Transverse colon (tissue), 4 donors: ENCODE data around the gene CCDC141. TPM values are rescaled to one million over a fixed set of nuclear protein-coding genes. Genes with fewer than 3 reads are reported as not detected.
"Not testable (repeated sequence)": the region's sequence is repeated elsewhere in the genome, so short reads cannot be mapped to it uniquely, and the experiment has no call there.

Source experiments
- DNase-seq: peaks from one replicate; pipeline ENCODE4 v3.0.0-alpha.2; 2019
- H3K27ac ChIP-seq, 4 donors: fragments of 200-600 bp; sonication (generic); 2 replicates each; pipeline ENCODE4 v1.5.1; 2016 to 2018; ENCODE audit warnings: inconsistent platforms in 4 of 4
- H3K27me3 ChIP-seq: fragments of 200-600 bp; sonication (generic); 2 replicates; pipeline ENCODE4 v1.5.1; 2017; ENCODE audit warnings: inconsistent platforms
- H3K36me3 ChIP-seq, 4 donors: fragments of 200-600 bp; sonication (generic); 2 replicates each; pipeline ENCODE4 v1.5.1; 2017 to 2019; ENCODE audit warnings: inconsistent platforms in 4 of 4
- H3K4me1 ChIP-seq, 4 donors: fragments of 200-600 bp; sonication (generic); 2 replicates each; pipeline ENCODE4 v1.5.1; 2017 to 2020; ENCODE audit warnings: inconsistent platforms in 4 of 4
- H3K4me3 ChIP-seq, 4 donors: fragments of 200-600 bp; sonication (generic); 1 replicate in 1 of 4; 2 replicates in 3 of 4; pipeline versions ENCODE4 v1.5.1 to v1.6.1; 2017 to 2019; ENCODE audit warnings: inconsistent platforms in 4 of 4
- H3K9me3 ChIP-seq, 2 donors: fragments of 200-600 bp; sonication (generic); 2 replicates each; pipeline ENCODE4 v1.5.1; 2017 to 2019; ENCODE audit warnings: inconsistent platforms in 2 of 2
- EP300 ChIP-seq: sonication (generic); formaldehyde crosslinking; IDR thresholded peaks from one replicate; pipeline ENCODE4 v1.6.1; 2017; ENCODE audit warnings: antibody characterized with exemption, low read depth
- POLR2A ChIP-seq: fragments of 450-650 bp; IDR thresholded peaks from one replicate; pipeline ENCODE4 v1.6.1; 2016; ENCODE audit warnings: antibody characterized with exemption, mild to moderate bottlenecking, moderate library complexity
- POLR2AphosphoS5 ChIP-seq, 3 donors: sonication (generic); formaldehyde crosslinking; IDR thresholded peaks; one replicate each; pipeline ENCODE4 v1.6.1; 2016; ENCODE audit warnings: antibody characterized with exemption in 3 of 3
- WGBS, 2 donors: methylation state at CpG; one replicate each; pipeline ENCODE4 v1.1.5; 2018; ENCODE audit warnings: low coverage in 1 of 2; 5-methylcytosine and 5-hydroxymethylcytosine counted together
- in situ Hi-C, 4 donors: fragments of 200-750 bp; cut with MboI; loops; one replicate each; pipeline versions ENCODE4 v1.15.0 to v1.15.1; 2017; ENCODE audit warnings: low sequenced_read_pairs in 3 of 4, low pct_ligation_motif_present in 1 of 4, low pct_unique_long_range_greater_than_20kb in 1 of 4
- intact Hi-C: fragments of 100-400 bp; cut with DNase I; formaldehyde crosslinking; loops from one replicate; pipeline ENCODE4 v1.15.1; 2023; ENCODE audit warnings: low total_unique reads
- total RNA-seq, 4 donors: library from RNA; depleted of rRNA; stranded (reverse); fragments of >200 nt; gene quantifications; one replicate each; pipeline ENCODE4 v1.1.0, GENCODE V29; 2016
- TF ChIP-seq, protein P1 (sequence below), 5 experiments: fragments of 200-600 bp in 3 of 5; fragments of 450-650 bp in 2 of 5; sonication (generic) in 3 of 5; IDR thresholded peaks; 1 replicate in 2 of 5; 2 replicates in 3 of 5; pipeline ENCODE4 v1.5.1; 2016 to 2017; ENCODE audit warnings: antibody characterized with exemption in 5 of 5, inconsistent platforms in 3 of 5, mild to moderate bottlenecking in 2 of 5, moderate library complexity in 1 of 5

The CCDC141 gene
- total RNA-seq, 4 donors from 2014 or later = 0.40 to 8.6 (median 2.4) TPM

DNA sequence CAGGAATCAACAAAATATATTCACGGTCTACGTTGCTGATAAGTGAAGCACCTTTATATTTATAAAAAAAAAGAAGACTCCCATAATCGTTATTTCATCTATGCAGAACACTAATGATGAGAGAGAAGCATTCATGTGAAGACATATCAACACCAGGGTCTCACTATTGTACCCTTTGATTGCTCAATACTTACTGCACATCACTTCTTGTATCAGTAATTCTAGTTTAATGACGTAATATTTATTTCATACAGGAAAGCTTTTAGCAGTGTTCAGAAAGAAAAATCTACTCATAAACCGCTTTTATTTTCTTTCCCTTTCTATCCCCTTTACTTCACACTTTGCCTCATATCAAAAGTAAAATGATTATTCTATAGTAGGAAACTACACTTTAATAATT is 30.7 kb downstream of the CCDC141 start:
- DNase-seq = no peak
- in situ Hi-C loops (no loop called here), intact Hi-C loops (no loop called here)
- Histone ChIP-seq H3K4me3 (no peak overlapping the region), H3K27ac (no peak overlapping the region), H3K9me3 (no peaks in the 10 kb centered on the region), H3K36me3 (no peaks in the 10 kb centered on the region), H3K27me3 (no peaks in the 10 kb centered on the region), H3K4me1 (no peaks in the 10 kb centered on the region)
- TF ChIP-seq, protein P1, sequence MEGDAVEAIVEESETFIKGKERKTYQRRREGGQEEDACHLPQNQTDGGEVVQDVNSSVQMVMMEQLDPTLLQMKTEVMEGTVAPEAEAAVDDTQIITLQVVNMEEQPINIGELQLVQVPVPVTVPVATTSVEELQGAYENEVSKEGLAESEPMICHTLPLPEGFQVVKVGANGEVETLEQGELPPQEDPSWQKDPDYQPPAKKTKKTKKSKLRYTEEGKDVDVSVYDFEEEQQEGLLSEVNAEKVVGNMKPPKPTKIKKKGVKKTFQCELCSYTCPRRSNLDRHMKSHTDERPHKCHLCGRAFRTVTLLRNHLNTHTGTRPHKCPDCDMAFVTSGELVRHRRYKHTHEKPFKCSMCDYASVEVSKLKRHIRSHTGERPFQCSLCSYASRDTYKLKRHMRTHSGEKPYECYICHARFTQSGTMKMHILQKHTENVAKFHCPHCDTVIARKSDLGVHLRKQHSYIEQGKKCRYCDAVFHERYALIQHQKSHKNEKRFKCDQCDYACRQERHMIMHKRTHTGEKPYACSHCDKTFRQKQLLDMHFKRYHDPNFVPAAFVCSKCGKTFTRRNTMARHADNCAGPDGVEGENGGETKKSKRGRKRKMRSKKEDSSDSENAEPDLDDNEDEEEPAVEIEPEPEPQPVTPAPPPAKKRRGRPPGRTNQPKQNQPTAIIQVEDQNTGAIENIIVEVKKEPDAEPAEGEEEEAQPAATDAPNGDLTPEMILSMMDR (IDR thresholded peaks at IDR 0.05) = no peak
- TF ChIP-seq EP300 (no peak), POLR2A (no peak), POLR2AphosphoS5 (IDR thresholded peaks at IDR 0.05) (no peak)
- 87 to 91% methylated on average over 5 of the region's 5 CpGs for WGBS, 2 donors

DNA sequence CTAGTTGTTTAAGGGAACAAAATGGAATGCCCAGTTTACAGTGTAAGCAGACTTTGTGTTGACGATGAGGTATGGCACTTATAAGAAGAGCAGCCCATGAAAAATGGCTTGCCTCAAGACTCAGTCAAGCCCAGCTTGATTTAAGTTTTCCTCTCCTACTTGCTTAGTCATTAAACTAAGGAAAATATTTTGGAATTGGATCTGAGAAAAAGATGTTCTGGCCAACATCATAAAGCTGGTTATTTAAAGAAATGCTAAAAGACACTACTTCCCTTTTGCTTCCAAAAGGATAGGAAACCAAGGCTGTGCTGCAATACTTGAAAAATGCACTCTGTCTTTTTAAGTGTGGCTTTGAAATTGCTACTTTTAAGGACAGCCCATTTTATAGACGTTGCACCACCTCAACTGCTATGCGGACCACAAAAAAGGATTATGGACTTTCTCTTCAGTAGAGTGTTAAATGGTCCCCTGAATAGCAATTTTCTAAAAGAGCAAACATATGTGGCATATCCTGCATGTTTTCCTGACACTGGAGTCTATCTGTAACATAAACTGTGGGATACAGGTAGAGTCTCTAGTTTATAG is 32.1 kb downstream of the CCDC141 start:
- no peaks in the 10 kb centered on the region for H3K27me3 ChIP-seq
- H3K4me1 ChIP-seq = no peaks in the 10 kb centered on the region
- 42 to 45% methylated on average over 3 of the region's 3 CpGs for WGBS, 2 donors
- H3K36me3 ChIP-seq = no peaks in the 10 kb centered on the region
- DNase-seq = no peak
- H3K27ac ChIP-seq = no peak overlapping the region
- H3K9me3 ChIP-seq = no peaks in the 10 kb centered on the region
- in situ Hi-C loops (no loop called here), intact Hi-C loops (no loop called here)
- H3K4me3 ChIP-seq = no peak overlapping the region
- no peak for TF ChIP-seq POLR2A
- TF ChIP-seq EP300 = no peak
- TF ChIP-seq, protein P1 (IDR thresholded peaks at IDR 0.05) = no peak
- TF ChIP-seq POLR2AphosphoS5 (IDR thresholded peaks at IDR 0.05) = no peak

DNA sequence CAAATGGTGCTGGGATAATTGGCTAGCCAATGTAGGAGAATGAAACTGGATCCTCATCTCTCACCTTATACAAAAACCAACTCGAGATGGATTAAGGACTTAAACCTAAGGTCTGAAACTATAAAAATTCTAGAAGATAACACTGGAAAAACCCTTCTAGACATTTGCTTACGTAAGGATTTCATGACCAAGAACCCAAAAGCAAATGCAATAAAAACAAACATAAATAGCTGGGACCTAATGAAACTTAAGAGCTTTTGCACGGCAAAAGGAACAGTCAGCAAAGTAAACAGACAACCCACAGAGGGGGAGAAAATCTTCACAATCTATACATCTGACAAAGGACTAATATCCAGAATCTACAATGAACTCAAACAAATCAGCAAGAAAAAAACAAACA is 35.7 kb downstream of the CCDC141 start:
- intact Hi-C loops, H3K36me3 ChIP-seq: not testable (repeated sequence)
- WGBS, 2 donors = 68 to 76% methylated on average over 2 to 3 of the region's 3 CpGs

DNA sequence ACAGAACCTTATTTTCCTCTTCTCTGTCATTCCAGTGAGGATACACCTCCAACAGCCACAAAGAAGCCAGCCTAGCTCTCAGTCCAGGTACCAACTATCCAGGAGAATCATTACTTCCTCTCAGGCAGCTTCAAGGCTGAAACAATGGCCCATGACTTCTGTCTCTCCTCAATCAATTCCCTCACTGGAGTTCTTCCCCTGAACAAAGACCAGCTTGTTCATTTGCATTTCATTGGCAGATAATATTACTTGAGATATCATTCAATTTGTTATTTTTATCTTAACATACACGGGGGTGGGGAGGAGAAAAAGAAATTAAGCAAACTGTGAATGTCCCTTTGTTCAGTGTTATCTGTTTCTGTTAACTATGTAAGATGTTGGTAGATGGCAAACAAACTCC is 44.0 kb downstream of the CCDC141 start:
- intact Hi-C loops = no loop called here
- 28 to 41% methylated on average over 1 of the region's 1 CpG for WGBS, 2 donors

More for the DNA sequence above, 35.7 kb downstream of the CCDC141 start:
- in situ Hi-C loops, H3K27ac ChIP-seq, H3K4me1 ChIP-seq, H3K9me3 ChIP-seq, H3K4me3 ChIP-seq, DNase-seq, H3K27me3 ChIP-seq: not testable (repeated sequence)

More for the DNA sequence above, 44.0 kb downstream of the CCDC141 start:
- H3K27me3 ChIP-seq = no peaks in the 10 kb centered on the region
- no peaks in the 10 kb centered on the region for H3K4me1 ChIP-seq
- H3K27ac ChIP-seq = no peak overlapping the region
- no peaks in the 10 kb centered on the region for H3K36me3 ChIP-seq
- no peak for DNase-seq
- H3K9me3 ChIP-seq = no peaks in the 10 kb centered on the region
- in situ Hi-C loops = no loop called here
- TF ChIP-seq POLR2A (no peak), POLR2AphosphoS5 (IDR thresholded peaks at IDR 0.05) (no peak), EP300 (no peak)
- TF ChIP-seq, protein P1 (IDR thresholded peaks at IDR 0.05) = no peak
- no peak overlapping the region for H3K4me3 ChIP-seq
